ENCODE data around the gene UNKL.

DNA sequence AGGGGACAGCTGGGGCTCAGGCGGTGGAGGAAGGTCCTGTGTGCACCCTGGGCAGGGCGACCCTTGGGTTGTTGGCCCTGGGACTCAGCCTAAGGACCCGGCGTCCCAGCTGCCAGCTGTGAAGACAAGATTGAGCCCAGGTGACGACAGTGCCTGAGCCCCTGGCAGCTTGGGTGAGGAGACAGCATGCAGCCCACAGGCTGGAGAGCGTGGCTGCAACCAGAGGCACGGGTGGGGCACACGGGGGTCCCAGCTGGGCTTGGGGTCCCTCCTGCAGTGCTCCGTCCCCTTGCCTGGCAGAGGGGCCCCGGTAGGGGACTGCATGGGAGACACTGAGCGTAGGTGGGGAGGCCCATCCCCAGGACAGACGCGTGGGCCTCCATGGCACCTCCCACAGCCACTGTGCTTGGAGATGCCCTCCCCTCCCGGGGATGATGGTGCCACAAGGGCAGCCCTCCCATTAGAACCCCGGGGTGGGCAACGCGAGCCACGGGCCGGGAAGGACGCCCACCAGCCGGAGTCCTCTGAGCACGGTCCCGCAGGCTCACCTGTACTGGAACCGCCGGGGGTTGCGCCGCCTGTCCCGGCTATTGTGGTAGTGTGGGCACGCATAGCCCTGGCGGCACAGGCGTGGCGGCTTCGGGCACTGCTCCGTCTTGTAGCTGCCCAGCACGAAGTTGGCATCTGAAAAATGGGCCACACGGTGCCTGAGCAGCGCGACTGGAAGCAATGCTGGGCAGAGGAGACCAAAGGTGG is 15.5 kb downstream of the UNKL start:
- TF ChIP-seq EZH2phosphoT487 (IDR thresholded peaks at IDR 0.05; ENCODE audit: insufficient read depth, low read depth) (no peak), EZH2 (IDR thresholded peaks at IDR 0.05; ENCODE audit: insufficient read depth, poor library complexity, severe bottlenecking) (no peak)

Data from GM23248 (cell line).